Measurements from ENCODE around the gene DISP2. TPM values are rescaled to one million over a fixed set of nuclear protein-coding genes. Genes with fewer than 3 reads are reported as not detected.

Gene DISP2
- total RNA-seq, 6 donors from 2014 or later = under 0.01 to 3.5 (median 0.13) TPM

- Histone ChIP-seq H3K27ac (peak overlapping the region; percentile 33 to 64 (median 52)), H3K27me3 (no peaks in the 10 kb centered on the region), H3K36me3 (no peaks in the 10 kb centered on the region), H3K4me3 (no peak overlapping the region), H3K4me1 (peaks cover 18 to 33% (median 28%) of the 10 kb centered on the region in 4 donors), H3K9me3 (no peaks in the 10 kb centered on the region)
- ATAC-seq (ENCODE audit: low FRiP score in 2 of 2) (no peak), DNase-seq (no peak)
- TF ChIP-seq POLR2AphosphoS5 (IDR thresholded peaks at IDR 0.05) = no peak
- TF ChIP-seq POLR2A (IDR thresholded peaks at IDR 0.05) = no peak
- TF ChIP-seq EP300 (IDR thresholded peaks at IDR 0.05) = no peak
- TF ChIP-seq, protein P1, sequence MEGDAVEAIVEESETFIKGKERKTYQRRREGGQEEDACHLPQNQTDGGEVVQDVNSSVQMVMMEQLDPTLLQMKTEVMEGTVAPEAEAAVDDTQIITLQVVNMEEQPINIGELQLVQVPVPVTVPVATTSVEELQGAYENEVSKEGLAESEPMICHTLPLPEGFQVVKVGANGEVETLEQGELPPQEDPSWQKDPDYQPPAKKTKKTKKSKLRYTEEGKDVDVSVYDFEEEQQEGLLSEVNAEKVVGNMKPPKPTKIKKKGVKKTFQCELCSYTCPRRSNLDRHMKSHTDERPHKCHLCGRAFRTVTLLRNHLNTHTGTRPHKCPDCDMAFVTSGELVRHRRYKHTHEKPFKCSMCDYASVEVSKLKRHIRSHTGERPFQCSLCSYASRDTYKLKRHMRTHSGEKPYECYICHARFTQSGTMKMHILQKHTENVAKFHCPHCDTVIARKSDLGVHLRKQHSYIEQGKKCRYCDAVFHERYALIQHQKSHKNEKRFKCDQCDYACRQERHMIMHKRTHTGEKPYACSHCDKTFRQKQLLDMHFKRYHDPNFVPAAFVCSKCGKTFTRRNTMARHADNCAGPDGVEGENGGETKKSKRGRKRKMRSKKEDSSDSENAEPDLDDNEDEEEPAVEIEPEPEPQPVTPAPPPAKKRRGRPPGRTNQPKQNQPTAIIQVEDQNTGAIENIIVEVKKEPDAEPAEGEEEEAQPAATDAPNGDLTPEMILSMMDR (IDR thresholded peaks at IDR 0.05) = no peak
- 94 to 95% methylated on average over 10 of the region's 10 CpGs for WGBS, 2 donors
Measured at GRCh38 chr15:40380636-40381035, 22.6 kb downstream of the DISP2 start.

DNA sequence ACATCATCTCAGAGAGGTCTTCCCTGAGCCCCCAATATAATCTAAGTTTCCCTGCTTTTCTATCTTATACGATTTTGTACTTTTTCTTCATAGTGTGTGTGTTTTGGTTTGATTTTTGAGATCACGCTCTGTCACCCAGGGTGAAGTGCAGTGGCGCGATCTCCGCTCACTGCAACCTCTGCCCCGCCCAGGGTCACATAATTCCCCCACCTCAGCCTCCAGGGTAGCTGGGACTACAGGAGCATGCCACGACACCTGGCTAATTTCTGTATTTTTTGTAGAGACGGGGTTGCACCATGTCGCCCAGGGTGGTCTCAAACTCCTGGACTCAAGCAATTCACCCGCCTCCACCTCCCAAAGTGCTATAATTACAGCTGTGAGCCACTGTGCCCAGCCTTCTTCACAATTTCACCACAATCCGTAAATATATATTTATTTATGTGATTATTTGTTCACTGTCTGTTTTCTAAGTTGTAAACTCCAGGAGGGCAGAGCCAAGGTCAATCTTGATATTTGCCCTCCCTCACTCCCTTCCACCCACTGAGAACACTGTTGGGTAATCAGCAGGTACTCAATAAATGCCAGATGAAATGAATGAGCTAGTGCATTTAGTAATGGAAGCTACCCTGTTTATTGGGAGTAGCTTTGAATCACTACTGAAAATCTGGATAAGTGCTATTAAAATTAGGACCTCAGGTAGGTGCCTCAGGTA is 24.0 kb downstream of the DISP2 start:
- Histone ChIP-seq H3K4me1 (peaks cover 18 to 33% (median 26%) of the 10 kb centered on the region in 4 donors), H3K27ac (no peak overlapping the region)
- TF ChIP-seq EP300 (IDR thresholded peaks at IDR 0.05) = no peak
- no peak for TF ChIP-seq POLR2AphosphoS5 (IDR thresholded peaks at IDR 0.05)
- TF ChIP-seq POLR2A (IDR thresholded peaks at IDR 0.05) = no peak
- TF ChIP-seq, protein P1 (IDR thresholded peaks at IDR 0.05) = no peak

DNA sequence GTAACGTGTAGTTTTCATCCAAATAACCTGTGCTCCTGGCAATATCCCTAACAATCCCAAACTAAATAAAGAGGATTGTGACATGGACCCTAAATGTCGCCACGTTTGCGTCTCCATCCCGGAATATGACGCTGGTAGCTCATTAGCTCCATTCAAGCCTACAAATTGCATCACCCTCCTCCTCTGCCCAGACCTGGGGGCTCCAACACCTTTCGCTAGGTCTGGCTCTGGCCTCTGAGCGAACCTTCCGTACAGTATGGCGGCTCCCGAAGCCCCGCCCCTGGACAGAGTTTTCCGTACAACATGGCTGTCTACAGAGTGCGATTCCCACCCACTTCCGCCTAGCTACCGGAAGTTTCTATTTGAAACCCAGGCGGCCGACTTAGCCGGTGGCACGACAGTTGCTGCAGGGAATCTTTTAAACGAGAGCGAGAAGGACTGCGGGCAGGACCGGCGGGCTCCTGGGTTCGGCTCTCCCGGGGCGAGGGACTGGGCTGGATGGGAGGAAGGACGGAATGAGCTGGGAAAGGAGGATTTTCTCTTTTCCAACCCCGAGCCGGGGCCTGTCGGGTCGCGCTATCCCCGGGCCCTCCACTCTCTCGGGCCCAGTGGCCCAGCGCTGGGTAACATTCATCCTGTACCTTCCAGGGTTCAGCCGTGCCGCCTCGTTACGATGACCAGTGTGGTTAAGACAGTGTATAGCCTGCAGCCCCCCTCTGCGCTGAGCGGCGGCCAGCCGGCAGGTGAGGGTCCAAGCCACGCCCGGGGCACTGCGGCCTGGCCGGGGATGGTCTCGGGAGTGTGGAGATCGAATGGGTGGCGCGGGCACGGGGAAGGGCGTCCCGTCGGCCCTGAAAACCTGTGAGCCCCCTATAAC is 24.8 kb downstream of the DISP2 start, which contains the start of gene KNSTRN:
Gene KNSTRN, plus strand, starts transcription at position 142 of the 877 bp plus-strand sequence. Its CDS starts 115 bp downstream, at position 257.
- DNase-seq (peak; percentile 84 to 97), ATAC-seq (ENCODE audit: low FRiP score in 2 of 2) (peak; percentile 96 to 98)
- 0 to 6% methylated on average over 33 to 57 of the region's 57 CpGs for WGBS, 2 donors
- Histone ChIP-seq H3K27me3 (no peaks in the 10 kb centered on the region), H3K36me3 (peaks cover 3 to 11% (median 10%) of the 10 kb centered on the region in 4 donors), H3K4me1 (peaks cover 18 to 33% (median 26%) of the 10 kb centered on the region in 4 donors), H3K27ac (peak within 1 kb of the TSS; percentile 3 to 78 (median 66)), H3K9me3 (no peaks in the 10 kb centered on the region), H3K4me3 (peak within 1 kb of the TSS; percentile 58 to 94 (median 78))
- TF ChIP-seq POLR2A (IDR thresholded peaks at IDR 0.05) = peak in 1 of 4 donors; percentile 63
- TF ChIP-seq, protein P1 (IDR thresholded peaks at IDR 0.05) = no peak
- TF ChIP-seq POLR2AphosphoS5 (IDR thresholded peaks at IDR 0.05) = peak; percentile 36 to 61
- TF ChIP-seq EP300 (IDR thresholded peaks at IDR 0.05) = no peak

More for the DNA sequence above, 24.0 kb downstream of the DISP2 start:
- no peak for DNase-seq
- 93 to 95% methylated on average over 11 of the region's 11 CpGs for whole genome bisulfite sequencing, 2 donors
- Histone ChIP-seq H3K36me3 (peaks cover 3 to 7% (median 6%) of the 10 kb centered on the region in 4 donors), H3K9me3 (no peaks in the 10 kb centered on the region), H3K27me3 (no peaks in the 10 kb centered on the region), H3K4me3 (no peak overlapping the region)
- no peak for ATAC-seq (ENCODE audit: low FRiP score in 2 of 2)

DNA sequence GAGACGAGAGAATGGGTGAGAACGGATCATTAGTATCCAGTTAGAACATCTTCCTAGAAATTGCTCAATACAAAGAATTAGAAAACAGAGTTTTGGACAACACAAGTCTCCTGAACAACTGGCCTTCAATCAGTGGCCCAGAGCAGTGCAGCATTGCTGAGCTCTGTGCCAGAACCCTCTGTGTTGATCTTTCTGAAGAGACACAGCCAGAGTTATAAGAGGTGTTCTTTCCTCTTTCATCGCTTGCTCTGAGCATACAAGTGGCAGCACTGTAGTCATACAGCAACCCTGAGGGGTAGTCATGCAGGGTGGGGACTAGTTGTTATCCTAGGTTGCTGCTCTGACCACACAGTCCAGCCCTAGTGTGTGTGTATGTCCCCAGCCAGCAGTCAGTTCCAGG is 28.5 kb downstream of the DISP2 start:
- Histone ChIP-seq H3K27me3 (no peaks in the 10 kb centered on the region), H3K36me3 (peaks cover 3 to 34% (median 16%) of the 10 kb centered on the region in 4 donors), H3K27ac (no peak overlapping the region), H3K4me3 (no peak overlapping the region), H3K4me1 (peaks cover 18 to 37% (median 30%) of the 10 kb centered on the region in 4 donors), H3K9me3 (no peaks in the 10 kb centered on the region)
- ATAC-seq (ENCODE audit: low FRiP score in 2 of 2) (no peak), DNase-seq (no peak)
- TF ChIP-seq, protein P1 (IDR thresholded peaks at IDR 0.05) = no peak
- no peak for TF ChIP-seq POLR2AphosphoS5 (IDR thresholded peaks at IDR 0.05)
- TF ChIP-seq EP300 (IDR thresholded peaks at IDR 0.05) = no peak
- no peak for TF ChIP-seq POLR2A (IDR thresholded peaks at IDR 0.05)
- 91 to 94% methylated on average over 3 of the region's 3 CpGs for WGBS, 2 donors
